Astrocyte of the hippocampus (primary cell): ENCODE results near the gene MYBPH.

ENCODE experiments used
- DNase-seq: peaks from one replicate; pipeline ENCODE4 v3.0.0; 2011; ENCODE audit warnings: low read depth, low spot score

The MYBPH gene

GRCh38 chr1:203178821-203179666, 3.4 kb upstream of the MYBPH start:
- no peak for DNase-seq

GRCh38 chr1:203178083-203178482, 2.5 kb upstream of the MYBPH start:
- no peak for DNase-seq

GRCh38 chr1:203177470-203178039, 1.9 kb upstream of the MYBPH start:
- DNase-seq: no peak

- no peak for DNase-seq
These were observed 1.4 kb upstream of the MYBPH start for GRCh38 chr1:203177036-203177405.

DNA sequence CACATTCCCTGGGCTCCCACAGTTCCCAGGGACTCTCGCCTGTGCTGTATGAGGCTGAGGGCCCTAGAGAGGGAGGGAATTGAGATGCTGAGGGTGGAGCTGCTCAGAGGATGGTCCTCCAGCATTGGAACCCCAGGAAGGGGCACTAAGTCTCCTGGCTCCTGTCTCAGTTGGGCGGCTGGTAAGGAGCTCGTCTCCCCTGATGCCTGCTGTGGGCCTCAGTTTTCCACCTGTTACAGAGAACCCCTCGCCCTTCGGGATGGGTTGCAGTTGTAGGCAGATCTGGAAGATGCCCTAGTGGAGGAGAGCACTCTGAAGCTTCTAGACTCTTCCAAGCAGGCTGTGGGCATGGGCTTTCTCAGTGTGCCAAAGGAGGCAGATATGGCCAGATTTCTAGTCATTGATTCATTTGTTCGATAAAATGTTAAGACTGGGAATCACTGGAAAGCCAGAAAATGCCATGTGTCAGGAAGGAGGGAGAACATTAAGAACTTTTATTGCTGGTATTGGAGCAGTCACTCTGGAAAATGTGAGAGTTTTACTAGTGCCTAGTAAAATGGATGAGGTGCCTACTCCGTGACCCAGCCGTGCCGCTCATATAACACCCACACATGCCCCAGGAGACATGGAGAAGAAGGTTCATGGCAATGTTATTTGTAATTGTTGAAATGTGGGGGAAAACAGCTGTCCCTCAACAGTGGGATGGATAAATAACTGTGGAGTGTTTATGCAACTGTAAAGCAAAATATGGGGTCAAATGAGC, 828 bp upstream of the MYBPH start:
- no peak for DNase-seq

GRCh38 chr1:203175827-203176241, 208 bp upstream of the MYBPH start:
- no peak for DNase-seq

DNA sequence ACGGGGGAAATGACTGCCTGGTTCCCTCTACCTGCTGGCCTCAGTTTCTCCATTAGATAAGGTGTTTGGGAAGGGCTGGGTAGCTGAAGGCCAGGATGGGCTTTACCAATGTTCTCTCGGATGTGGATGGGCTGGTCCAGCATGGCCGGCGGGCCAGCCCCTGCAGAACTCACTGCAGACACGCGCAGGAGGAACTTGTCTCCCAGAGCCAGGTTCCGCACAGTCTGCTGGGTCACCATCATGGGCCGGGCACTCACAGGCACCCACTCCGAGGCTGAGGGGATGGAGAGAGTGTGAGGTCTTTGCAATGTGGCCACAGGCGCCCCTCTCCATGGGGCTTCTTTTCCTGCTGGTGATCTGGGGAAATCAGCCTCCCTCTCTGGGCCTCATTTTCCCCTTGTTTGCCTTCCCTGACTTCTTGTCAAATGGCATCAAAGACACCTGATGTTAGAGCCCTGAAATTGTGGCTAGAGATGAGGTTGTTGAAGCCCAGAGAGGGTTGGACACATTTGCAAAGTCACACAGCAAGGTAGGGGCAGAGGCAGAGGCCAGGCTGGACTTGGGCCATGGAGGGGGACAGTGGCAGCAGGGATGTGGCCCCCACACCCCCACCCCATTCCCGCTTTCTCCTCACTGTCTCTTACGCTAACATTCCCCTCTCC, 1.2 kb downstream of the MYBPH start:
- DNase-seq: no peak

DNA sequence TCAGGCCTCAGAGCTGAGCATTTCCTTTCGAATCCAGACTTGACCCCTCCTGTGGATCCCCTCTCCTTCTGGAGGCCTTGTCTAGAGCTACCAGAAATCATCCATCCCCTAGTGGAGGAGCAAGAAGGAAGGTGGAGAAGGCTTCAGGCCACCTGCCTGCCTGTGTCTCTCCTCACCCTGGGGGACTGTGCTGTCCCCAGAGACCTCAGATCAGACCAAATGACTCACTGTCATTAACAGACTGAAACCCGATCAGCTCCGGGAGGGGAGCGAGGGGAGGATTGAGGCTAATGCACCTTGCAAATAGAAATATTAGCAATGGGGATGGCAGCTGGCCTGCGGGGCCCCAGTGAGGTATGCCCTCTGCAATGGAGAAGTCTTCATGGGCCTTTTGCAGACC, 2.1 kb downstream of the MYBPH start:
- no peak for DNase-seq

DNA sequence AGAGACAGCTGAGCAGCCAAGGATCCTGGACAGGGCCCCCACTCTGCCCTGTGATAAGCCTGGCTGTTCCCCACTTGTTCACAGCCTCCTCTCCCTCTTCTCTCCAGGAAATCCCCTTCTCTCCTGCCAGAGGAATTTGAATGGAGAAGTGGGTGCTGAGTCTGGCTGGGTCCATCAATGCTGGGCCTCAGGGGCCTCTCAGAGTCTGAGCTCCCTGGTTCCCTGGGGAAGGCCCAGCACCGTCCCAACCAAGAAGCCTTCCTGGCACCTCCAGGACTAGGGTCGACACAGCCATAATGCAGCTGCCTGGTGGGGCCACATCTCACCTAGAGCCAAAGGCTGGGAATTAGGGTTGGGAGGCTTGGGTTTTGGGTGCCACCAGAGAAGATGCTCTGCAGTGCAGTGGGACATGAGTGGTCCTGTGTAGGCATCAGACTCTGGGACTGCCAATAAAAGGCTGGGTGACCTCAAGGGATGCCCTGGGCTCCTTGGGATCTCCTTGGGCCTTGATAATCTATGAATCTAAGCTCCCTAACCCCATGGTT, 2.5 kb downstream of the MYBPH start:
- no peak for DNase-seq

- peak; percentile 72 for DNase-seq
These were observed 3.2 kb downstream of the MYBPH start for GRCh38 chr1:203172184-203173010.

DNA sequence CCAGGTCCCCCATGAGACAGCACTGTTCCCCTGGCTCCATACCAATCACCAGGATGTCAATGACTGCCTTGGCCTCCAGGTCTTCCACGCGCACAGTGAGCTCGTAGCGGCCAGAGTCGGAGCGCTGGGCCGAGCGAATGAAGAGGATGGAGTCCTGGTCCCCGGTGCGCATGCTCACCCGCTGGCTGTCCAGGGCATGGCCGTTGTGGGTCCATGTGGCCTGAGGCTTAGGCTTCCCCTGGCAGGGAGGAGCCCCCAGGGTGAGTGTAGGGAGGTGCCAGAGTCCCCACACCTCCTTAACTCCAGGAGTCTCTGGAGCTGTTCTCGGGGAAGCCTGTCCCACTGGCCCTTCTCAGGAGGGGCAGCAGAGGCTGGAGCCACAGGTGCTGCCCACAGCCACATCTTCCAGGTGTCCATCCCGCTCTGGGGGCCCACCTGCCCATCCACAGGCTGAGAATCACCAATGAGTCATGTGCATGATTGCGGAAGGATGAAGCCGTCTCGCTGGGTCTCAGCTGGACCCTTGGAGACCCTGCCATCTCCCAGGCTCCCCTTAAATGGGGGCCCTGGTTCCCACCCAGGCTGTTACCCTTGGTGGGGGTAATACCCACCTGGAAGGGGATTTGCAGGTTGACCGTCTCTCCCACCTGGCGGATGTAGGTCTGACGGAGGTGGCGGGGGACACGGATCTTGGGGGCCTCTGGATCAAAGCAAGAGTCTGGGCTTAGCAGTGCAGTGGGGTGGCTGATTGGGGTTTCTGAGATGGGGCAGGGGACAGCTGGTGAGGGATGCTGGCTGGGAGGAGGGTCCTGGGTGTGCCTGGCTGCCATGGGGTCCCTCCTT, 4.1 kb downstream of the MYBPH start:
- no peak for DNase-seq

DNA sequence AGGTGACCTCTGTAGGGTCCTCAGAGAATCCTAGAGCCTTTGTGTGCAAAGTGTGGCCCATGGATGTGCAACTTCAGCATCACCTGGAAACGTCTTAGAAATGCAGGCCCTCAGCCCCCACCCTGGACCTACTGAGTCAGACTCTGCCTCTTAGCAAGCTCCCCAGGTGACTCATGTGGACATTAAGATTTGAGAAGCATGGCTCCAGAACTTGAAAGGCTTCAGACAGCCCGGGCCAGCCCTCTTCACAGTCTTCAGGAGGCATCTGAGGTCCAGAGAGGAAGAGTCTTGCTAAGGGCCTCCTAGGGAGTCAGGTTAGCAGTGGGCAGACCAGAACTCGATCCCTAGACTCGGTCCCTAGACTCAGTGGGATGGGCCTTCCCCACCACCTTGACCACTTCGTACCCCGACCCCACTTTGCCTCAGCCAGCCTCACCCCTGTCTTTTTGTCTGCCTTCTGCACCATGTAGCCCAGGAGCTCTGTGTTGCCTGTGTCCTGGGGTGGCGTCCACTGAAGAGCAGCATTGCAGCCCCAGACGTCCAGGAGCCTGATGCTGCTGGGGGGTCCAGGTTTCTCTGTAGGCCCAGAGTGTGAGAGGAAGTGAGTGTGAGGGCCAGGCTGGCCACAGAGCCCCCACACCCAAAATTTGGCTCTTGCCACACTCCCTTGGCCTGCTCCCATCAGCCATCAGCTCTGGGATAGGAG, 4.8 kb downstream of the MYBPH start:
- no peak for DNase-seq

DNA sequence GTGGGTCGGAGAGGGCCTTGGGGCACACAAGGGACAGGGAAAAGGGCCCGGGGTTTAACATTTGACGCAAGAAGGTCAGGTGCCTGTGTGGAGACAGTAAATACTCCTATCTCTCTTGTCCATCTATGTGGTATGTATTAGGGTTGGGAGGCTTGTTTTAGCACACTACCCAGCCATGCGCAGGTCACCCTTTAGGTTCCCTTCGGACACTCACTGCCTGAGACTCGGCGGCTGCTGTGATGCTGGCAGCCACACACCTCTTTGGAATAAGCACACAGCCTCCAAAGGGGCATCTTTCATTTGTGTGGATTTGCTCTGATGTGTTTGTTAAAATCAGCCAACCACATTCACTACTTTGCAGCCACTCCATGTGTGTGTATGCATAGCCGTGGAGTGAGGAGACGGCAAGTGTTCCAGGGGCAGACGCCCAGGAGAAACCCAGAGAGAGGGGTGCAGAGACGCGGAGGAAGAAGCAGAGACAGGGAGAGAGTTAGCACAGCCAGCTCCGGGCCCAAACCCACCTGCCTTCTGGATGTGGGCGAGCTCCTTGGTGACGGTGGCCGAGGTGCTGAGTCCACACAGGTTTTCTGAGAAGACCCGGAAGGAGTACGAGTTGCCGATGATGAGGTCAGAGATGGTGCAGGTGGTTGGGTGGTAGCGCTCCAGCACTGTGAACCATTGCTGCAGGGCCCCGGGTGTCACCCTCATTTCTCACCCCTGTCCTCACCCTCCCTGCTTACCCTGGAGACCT, 5.7 kb downstream of the MYBPH start:
- no peak for DNase-seq

DNA sequence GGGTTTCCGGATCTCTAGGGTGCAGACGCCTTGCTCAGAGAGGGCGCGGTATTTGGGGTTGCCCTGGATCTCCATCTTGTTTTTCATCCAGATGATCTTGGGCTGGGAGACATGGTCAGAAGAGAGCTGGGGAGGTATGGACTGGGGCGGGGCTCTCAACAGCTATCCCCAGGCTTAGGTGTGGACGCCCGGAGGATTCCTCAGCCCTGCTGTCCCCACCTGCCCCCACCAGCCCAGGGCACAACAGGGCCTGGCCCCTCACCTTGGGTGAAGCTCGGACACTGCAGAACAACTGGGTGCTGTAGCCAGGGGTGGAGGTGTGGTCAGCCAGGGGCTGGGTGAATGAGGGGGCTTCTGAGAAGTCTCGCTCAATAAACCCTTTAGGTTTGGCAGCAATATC, 6.6 kb downstream of the MYBPH start:
- no peak for DNase-seq

DNA sequence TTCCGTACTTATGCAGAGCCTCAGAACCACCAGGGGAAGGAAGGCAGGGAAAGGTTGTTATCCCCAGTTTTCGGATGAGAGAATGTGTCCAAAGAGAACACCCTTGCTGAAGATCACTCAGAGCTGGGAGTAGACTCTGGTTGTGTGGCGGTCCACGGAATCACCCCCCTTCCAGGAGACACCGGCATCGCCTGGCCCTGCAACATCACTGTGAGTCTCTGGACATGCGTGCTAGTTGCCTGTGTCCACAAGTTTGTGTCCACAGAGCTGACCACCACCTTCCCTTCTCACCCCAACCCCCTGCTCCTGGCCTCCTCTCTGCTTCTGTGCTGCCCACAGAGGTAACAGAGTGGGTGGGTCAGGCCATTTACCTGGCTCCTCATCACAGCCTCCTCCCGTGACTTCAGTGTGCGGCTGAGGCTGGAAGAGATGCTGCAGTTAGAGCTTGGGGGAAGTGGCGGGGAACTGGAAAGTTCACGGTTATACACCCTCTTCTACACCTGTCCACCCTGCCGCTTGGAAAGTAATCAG, 7.3 kb downstream of the MYBPH start:
- DNase-seq: no peak

DNA sequence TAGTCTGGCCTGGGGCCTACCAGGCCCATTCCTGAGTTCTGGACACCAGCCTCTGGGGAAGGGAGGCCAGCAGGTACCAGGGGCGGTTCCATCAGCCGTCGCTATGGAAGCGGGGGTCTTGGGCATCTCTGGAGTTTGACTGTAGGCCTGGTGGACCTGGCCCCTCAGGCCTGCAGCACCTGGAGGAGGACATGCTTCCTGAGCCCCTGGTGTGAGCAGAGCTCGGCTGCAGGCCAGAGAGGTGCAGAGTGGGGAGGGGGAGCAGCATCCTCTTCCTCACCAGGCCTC, 7.8 kb downstream of the MYBPH start:
- DNase-seq: no peak

- no peak for DNase-seq
These were observed 8.4 kb downstream of the MYBPH start for GRCh38 chr1:203167026-203167912.
